GM13976 (cell line): ENCODE measurements around the gene TNP1.

Experiments used
- DNase-seq: peaks from one replicate; pipeline ENCODE4 v3.0.0; 2012; ENCODE audit warnings: low spot score
- in situ Hi-C: fragments of 300-500 bp; cut with MboI; formaldehyde crosslinking; loops from one replicate; pipeline ENCODE4 v1.12.0; 2022; ENCODE audit warnings: low sequenced_read_pairs, mixed read lengths, inconsistent platforms; ENCODE audit not compliant: unreplicated experiment
- TF ChIP-seq, protein P1 (sequence below): IDR thresholded peaks from 2 replicates; pipeline ENCODE4 v1.5.1; 2012; ENCODE audit warnings: borderline replicate concordance, mild to moderate bottlenecking; ENCODE audit not compliant: insufficient read depth; ENCODE audit errors: extremely low read depth, missing control alignments, control extremely low read depth

TNP1 gene

DNA sequence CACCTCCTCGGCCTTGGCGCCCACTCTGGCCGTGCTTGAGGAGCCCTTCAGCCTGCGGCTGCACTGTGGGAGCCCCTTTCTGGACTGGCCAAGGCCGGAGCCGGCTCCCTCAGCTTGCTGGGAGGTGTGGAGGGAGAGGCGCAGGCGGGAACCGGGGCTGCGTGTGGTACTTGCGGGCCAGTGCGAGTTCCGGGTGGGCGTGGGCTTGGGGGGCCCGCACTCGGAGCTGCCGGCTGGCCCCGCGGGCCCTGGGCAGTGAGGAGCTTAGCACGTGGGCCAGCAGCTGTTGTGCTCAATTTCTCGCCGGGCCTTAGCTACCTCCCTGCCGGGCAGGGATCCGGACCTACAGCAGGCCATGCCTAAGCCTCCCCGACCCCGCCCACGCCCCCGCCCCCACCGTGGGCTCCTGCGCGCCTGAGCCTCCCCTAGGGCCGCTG lies 25.3 kb upstream of the TNP1 start:
- no peak for DNase-seq
- TF ChIP-seq, protein P1, sequence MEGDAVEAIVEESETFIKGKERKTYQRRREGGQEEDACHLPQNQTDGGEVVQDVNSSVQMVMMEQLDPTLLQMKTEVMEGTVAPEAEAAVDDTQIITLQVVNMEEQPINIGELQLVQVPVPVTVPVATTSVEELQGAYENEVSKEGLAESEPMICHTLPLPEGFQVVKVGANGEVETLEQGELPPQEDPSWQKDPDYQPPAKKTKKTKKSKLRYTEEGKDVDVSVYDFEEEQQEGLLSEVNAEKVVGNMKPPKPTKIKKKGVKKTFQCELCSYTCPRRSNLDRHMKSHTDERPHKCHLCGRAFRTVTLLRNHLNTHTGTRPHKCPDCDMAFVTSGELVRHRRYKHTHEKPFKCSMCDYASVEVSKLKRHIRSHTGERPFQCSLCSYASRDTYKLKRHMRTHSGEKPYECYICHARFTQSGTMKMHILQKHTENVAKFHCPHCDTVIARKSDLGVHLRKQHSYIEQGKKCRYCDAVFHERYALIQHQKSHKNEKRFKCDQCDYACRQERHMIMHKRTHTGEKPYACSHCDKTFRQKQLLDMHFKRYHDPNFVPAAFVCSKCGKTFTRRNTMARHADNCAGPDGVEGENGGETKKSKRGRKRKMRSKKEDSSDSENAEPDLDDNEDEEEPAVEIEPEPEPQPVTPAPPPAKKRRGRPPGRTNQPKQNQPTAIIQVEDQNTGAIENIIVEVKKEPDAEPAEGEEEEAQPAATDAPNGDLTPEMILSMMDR: no peak
- in situ Hi-C loops: no loop called here

DNA sequence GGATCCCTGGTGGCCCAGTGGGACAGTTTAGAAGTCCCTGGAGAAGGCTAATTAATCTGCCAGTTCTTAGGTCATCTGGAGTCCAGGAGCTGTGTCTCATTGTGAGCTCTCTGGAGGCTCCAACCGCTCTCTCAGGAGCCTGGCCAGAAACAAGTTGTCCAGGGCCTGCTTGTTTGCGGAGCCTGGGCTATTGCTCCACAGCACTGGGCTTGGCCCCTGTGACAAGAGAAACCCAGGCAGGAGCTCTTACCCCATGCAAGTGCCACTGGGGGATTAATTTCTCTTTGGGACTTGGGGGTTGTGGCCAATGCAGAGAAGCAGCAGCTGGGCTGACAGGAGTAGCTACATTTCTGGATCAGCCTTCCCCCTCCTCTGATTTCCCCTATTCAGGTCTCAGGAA lies 24.5 kb upstream of the TNP1 start:
- no peak for DNase-seq
- in situ Hi-C loops: no loop called here
- TF ChIP-seq, protein P1: no peak

DNA sequence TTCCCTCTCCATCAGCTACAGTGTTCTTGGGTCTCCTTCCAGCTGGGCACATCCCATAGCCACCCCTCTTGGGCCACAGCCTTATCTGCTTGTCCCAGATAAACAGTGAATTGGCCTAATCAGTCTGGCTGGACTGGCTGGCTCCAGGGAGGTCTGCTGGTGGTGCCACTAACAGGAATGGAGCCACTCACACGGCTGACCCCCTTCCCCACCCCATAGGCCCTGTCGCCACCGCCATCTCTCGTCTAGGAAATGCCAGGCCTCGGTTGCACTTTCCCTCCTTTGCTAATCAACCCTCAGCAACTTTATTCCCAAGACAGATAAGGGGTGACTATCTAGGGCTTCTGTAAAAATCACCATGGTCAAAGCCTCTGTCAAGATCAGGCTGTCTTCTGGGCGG lies 23.0 kb upstream of the TNP1 start:
- DNase-seq: no peak
- TF ChIP-seq, protein P1: no peak
- in situ Hi-C loops: no loop called here

DNA sequence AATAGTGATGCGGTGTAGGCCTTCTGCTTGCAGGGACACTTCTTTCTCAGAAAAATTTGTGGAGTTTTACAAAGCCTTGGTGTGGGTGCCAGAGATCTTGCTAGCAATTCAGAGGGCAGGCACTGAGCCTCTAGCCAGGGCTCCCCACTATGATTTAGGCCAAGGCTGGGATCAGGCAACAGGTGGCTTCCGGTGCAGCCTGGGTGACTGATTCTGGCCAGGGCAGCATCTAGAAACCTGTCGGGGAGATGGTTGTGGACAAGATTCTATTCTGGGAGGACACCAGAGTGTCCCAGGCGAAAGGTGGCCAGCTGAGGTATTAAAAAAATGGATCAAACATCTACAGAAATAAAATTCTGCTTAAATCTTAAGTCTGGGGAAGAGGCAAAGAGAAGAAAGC lies 21.5 kb upstream of the TNP1 start:
- in situ Hi-C loops: no loop called here
- TF ChIP-seq, protein P1: no peak
- DNase-seq: no peak

DNA sequence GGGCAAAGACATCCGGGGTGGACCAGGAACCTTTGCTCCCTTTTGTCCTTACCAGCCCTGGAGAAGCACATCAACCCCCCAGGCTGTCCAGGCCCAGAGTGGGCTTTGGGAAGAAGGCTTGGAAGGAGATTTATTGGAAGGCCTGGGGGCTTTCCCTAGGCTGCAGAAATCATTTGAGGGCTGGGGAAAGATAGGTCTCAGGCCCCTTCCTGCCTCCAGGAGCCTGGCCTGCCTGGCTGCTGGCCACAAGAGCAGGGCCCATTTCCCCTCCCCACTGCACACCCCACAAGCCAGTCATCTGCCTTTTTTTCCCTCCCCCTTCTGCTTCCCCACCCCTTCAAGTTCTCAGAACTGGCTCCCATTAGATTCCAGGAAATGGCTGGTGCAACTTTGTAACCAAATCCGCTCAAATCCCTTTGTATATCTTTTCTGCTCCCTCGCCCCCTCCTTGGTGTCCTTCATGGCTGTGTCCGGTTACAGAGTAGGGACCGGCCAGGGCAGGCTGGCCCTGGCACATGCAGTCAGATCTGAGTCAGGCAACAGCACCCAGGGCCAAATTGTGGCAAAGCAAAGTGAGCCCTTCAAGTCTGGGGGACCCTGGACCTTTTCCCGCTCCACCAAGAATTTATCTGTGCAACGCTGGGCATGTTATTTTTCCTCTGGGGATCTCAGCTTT lies 20.8 kb upstream of the TNP1 start:
- no peak for DNase-seq
- in situ Hi-C loops: no loop called here
- TF ChIP-seq, protein P1: no peak

DNA sequence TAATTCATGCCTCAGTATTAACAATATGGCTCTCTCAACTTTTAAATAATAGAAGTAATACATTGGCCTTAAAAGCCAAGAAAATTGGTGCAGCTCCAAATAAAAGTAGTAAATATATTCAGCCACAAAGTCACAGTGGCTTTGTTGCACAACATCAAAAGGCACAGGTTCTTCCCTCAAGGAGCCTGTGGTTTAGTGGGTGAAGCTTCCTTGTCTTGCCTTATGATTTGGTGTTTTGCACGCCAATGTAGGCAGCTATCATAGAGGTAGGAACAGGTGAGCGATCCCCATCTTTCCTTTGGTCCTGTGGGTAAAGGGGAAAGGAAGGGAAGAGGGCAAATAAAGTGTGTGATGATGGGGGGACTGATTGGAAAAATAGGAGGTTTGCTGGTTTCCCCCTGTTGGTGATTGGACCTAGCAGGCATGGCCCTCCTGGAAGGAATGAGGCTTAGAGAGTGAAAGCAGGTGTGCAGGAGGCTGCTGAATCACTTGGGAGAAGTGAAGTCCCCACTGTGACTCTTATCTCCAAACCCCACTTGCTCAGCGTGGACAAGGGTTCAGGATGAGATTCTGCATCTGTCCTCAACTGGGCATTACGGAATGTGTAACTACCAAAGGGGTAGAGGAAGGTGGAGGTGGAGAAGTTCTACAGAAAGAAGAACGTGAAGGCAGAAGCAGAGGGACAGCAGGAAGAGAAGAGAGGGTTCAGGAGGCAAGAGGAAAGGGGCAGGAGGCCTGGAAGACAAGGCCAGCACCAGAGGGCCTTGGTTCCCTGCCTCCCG lies 20.1 kb upstream of the TNP1 start:
- in situ Hi-C loops: no loop called here
- TF ChIP-seq, protein P1: no peak
- DNase-seq: no peak
